Glomerular visceral epithelial cell (primary cell): ENCODE results near the gene RAPGEF5.

Experiments used
- DNase-seq: peaks from one replicate; pipeline ENCODE4 v3.0.0-alpha.2; 2016; ENCODE audit errors: extremely low spot score

The RAPGEF5 gene

DNA sequence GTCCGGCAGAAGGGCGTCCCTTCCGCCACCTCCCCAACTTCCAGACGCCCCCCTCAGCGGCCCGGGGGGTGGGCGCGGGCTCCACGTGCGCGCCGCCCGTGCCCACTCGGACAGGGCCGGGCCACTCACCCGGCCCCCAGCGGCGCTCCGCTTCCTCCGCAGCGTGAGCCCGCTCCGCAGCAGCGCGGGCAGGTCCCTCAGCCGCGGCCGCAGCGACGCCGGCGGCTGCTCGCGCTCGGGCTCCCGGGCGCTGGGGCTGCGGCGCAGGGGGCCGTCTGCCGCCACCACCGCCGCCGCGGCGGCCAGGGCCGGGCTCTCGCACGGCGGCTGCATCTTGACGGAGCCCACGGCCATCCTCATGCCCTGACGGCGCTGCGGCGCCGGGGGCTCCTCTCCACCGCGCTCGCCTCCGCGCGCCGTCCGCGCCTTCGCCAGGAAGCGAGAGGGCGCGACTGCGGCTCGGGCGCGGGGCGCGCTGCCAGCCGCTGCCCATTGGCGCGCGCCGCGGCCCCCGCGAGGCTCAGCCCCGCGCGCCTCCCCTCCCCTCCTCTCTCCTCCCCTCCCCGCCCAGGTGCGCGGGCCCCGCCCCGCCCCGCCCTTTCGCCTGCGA is at the start of gene RAPGEF5:
Gene RAPGEF5 (minus strand): TSS at position 454 of the 610 bp plus-strand sequence. CDS start 94 bp downstream, at position 360.
- peak; percentile 4 for DNase-seq

DNA sequence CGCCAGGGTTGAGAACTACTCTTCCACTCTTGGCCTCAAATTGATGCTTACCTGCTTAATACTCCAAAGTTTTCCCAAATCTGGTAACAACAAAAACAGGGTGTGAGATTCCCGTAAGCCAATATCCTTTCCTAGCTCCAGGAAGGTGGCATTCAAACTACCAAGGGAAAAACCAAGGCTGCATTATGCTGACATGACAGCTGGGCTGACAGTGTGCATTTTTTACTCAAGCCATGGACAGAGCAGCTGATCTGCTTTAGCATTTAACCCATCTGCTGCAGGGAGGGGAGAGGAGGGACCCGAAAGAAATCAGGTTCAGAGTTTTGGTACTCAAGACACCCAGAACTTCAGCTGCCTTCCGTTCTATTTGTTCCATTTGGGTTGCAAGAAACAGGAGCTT is 49.8 kb upstream of the RAPGEF5 start:
- DNase-seq = no peak

- no peak for DNase-seq
Measured at GRCh38 chr7:22404421-22405023, 47.6 kb upstream of the RAPGEF5 start.

DNA sequence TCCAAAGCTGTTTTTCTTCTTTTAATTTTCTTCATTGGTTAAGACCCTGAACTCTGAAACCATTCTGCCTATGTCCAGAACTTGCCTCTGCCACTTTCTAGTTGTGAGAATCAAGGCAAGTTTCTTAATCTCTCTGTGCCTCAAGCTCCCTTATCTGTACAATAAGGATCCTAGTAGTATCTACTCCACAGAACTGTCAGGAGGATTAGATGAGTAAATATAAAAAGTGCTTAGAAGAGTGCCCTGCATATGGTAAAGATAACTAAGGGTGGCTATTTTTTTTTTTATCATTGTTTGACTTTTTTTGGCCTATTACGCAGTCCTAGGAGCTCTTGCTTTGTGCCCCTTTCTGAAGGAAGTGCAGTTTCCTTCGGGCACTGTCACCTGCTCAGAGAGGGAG is 46.4 kb upstream of the RAPGEF5 start:
- no peak for DNase-seq

- DNase-seq = no peak
Measured at GRCh38 chr7:22402250-22402649, 45.3 kb upstream of the RAPGEF5 start.

DNA sequence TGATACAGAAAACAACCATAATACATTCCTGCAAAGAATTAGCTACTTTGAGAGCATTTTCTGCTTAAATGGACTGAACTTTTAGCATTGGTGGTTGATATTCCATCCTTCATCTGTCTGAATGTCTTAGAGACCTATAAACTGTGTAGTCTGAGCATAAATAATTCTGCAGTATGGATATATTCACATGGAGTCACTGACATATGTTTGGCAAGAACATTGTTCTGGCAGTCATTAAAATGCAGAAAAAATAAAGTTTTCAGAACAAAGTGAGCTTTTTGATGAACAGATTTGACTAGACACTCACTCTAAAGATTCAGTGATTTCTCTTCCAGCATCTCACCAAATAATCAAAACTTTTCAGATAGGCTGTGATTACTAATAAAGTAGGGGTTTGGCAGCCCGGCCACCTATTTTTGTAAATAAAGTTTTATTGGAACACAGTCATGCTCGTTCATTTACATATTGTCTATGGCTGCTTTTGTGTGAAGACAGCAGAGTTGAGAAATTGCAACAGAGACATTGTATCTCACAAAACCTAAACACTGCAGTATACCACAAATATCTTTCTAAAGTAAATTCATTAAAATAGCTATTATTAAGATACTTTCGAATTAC is 44.1 kb upstream of the RAPGEF5 start:
- no peak for DNase-seq

GRCh38 chr7:22400150-22400814 is 43.3 kb upstream of the RAPGEF5 start:
- no peak for DNase-seq

GRCh38 chr7:22399546-22399945 is 42.6 kb upstream of the RAPGEF5 start:
- no peak for DNase-seq

GRCh38 chr7:22399091-22399490 is 42.1 kb upstream of the RAPGEF5 start:
- DNase-seq = no peak

- DNase-seq = no peak
Measured at GRCh38 chr7:22397981-22398380, 41.0 kb upstream of the RAPGEF5 start.

- DNase-seq = no peak
Measured at GRCh38 chr7:22395222-22395621, 38.3 kb upstream of the RAPGEF5 start.

- DNase-seq = no peak
Measured at GRCh38 chr7:22394739-22395138, 37.8 kb upstream of the RAPGEF5 start.

DNA sequence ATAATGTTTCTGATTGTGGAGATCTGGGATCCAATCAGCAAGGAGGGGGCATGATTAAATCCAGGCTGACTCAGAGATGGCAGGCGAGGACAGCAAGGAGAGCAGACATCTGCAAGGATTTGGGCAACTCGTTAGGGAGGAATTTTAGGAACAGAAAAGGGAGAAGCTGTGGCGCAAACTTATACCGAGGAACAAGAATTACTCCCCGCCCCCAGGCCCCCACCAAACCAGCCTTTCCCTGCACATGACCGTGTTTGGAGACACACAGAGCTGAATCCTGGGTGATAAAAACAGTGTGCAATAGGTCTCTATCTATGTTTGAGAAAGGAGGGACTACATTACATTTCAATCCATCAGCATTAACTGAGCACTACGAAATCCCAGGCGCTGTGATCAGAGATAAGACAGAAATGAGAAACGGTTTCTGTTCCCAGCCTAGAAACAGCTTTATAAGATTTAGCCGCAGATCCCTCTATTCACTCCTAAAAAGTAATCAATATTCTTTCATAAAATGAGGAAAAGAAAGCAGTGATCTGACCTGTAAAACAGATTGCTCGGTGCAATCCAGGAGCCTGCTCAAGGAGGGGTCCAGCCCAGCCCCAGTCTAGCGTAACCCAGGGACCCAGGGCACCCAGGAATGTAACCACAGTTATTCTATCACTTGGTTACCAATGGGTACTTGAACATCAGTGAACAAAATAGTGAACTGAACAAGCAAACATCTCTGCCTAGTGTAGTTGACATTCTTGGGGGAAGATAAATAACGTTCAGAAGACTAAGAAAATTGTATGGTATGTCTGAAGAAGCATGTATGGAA is 37.2 kb upstream of the RAPGEF5 start:
- DNase-seq = no peak

GRCh38 chr7:22390516-22390915 is 33.6 kb upstream of the RAPGEF5 start:
- DNase-seq = no peak

DNA sequence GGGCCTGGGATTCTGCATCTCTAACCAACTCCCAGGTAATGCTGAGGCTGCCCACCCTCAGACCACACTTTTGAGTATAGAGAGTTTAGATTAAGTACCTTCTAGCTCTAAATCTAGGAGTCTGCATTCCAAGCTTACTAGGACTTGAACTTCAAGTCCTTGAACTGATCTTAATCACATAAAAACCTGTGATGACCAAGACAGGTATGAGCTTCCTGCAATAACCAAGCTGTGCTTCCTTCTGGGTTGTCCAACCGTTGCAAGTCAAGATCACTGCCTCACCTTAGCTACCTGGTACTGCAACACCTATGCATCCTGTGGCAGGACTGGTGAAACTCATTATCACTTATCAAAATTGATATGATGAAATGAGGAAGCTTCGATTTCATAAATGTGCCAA is 32.9 kb upstream of the RAPGEF5 start:
- DNase-seq = no peak

DNA sequence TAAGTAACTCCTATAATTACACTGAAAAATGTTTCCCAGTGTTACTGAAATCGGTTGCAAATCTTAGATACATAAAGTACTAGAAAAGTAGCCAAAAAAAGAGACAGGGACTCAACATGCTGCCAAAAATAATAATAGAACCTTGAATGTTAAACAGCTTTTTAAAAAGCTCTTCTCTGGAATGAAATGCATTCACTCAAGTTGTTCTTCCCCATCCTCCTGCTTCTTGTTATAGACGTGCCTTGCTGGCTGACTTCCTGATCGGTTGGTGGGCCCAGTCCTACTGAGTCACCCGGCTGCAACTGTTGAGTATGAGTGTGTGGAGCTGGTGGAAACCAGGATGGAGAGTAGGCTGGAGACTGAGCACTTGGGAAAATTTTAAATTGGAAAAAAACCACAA is 30.6 kb upstream of the RAPGEF5 start:
- DNase-seq = no peak

DNA sequence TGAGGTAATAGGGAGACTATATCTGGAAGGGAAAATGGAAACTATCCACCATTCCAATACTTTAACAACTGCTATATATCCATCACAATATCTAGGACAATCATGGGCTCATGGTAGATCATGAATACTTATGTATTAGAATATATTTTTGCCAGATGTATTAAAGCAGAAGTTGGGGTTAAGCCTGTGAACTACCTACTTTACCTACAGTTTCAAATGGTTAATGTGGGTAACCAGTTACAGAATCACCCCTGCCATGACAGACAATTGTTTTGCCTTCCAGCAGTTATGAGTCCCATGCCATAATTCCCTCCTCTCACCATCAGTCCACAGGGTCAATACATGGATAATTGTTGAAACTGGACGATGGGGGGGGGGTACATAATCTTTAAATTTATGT is 29.9 kb upstream of the RAPGEF5 start:
- no peak for DNase-seq

- DNase-seq = no peak
Measured at GRCh38 chr7:22386206-22386858, 29.4 kb upstream of the RAPGEF5 start.

- DNase-seq = no peak
Measured at GRCh38 chr7:22385326-22385725, 28.4 kb upstream of the RAPGEF5 start.

DNA sequence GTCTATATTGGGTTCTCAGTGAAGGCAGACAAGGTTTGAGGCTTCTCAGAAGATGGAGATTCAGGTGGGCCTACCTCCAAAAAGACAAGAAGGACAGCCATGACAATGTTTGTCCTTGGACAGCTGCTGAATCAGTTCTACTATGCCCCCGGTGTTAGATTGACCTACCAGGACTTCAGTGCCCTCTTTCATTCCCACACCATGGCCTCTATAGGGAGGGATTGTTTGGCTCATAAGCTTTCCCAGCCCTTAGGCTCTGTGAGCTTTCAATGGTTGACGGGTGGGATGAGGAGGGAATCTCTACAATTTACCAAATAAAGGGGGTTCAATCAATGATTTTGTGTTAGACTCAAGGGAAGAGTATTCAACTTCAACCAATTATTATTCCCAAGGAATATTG is 23.4 kb upstream of the RAPGEF5 start:
- no peak for DNase-seq

- no peak for DNase-seq
Measured at GRCh38 chr7:22378199-22378980, 21.4 kb upstream of the RAPGEF5 start.
